Astrocyte of the spinal cord (primary cell): Measurements from ENCODE around the gene C2CD4B.

Source experiments
- DNase-seq: peaks from one replicate; pipeline ENCODE4 v3.0.0; 2011; ENCODE audit warnings: low read depth, low spot score
- H3K4me3 ChIP-seq: 2 replicates; pipeline ENCODE4 v1.5.1; 2011; ENCODE audit warnings: low read depth, mild to moderate bottlenecking, low read length, moderate library complexity
- in situ Hi-C: cut with HindIII; loops from 2 replicates; pipeline ENCODE4 v1.10.0; 2017; ENCODE audit warnings: low sequenced_read_pairs
- TF ChIP-seq, protein P1 (sequence below): IDR thresholded peaks from 2 replicates; pipeline ENCODE4 v1.5.1; 2012; ENCODE audit warnings: low read depth, mild to moderate bottlenecking, low read length, inconsistent platforms

Gene C2CD4B

DNA sequence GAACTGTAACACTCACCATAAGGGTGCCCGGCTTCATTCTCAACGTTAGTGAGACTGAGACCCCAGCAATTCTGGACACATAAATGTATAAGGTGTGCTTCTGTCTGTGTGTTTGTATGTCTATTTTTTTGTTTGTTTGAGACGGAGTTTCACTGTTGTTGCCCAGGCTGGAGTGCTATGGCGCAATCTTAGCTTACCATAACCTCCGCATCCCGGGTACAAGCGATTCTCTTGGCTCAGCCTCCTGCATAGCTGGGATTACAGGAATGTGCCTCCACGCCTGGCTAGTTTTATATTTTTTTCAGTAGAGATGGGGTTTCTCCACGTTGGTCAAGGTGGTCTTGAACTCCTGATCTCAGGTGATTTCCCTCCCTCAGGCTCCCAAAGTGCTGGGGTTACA is 43.3 kb upstream of the C2CD4B start:
- no peak overlapping the region for H3K4me3 ChIP-seq
- in situ Hi-C loops, result no loop called here
- TF ChIP-seq, protein P1, sequence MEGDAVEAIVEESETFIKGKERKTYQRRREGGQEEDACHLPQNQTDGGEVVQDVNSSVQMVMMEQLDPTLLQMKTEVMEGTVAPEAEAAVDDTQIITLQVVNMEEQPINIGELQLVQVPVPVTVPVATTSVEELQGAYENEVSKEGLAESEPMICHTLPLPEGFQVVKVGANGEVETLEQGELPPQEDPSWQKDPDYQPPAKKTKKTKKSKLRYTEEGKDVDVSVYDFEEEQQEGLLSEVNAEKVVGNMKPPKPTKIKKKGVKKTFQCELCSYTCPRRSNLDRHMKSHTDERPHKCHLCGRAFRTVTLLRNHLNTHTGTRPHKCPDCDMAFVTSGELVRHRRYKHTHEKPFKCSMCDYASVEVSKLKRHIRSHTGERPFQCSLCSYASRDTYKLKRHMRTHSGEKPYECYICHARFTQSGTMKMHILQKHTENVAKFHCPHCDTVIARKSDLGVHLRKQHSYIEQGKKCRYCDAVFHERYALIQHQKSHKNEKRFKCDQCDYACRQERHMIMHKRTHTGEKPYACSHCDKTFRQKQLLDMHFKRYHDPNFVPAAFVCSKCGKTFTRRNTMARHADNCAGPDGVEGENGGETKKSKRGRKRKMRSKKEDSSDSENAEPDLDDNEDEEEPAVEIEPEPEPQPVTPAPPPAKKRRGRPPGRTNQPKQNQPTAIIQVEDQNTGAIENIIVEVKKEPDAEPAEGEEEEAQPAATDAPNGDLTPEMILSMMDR, result no peak
- DNase-seq, result no peak

DNA sequence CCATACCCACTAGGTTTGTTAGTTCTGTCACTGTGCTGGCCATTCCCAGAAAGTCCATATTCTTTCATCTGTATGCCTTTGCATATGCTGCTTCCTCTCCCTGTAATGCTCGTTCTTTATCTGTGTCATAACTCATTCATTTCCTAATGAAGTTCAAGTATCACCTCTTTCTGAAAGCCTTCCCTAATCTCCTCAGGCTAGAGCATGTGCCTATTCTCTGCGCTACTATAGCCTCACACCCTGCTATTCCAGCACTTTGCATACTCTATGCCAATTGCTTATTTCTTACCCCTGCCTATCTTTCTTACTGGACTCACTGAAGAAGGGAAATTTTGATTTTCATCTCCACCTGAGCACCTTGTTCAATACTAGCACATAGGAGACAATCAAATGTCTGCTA is 25.6 kb upstream of the C2CD4B start:
- no peak overlapping the region for H3K4me3 ChIP-seq
- in situ Hi-C loops, result no loop called here
- TF ChIP-seq, protein P1, result no peak
- DNase-seq, result no peak

DNA sequence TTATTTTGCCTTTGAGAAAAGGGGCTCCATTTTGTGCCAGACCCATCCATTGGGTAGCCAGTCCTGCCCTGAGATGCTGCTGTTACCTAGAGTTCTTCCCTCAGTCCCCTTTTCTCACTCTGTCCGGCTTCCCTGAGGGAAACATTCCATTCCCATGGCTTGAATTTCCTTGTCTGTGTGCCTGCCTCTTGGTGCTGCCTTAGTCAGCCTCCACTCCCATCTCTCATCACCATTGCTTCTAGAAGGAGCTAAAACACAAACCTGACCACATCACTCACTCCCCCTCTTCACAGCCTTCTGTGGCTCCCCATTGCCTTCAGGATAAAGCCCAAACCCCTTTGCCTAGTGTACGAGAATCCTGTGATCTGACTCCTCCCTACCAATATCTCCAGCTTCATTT is 25.2 kb upstream of the C2CD4B start:
- DNase-seq, result no peak
- H3K4me3 ChIP-seq, result no peak overlapping the region
- TF ChIP-seq, protein P1, result no peak
- in situ Hi-C loops, result no loop called here

DNA sequence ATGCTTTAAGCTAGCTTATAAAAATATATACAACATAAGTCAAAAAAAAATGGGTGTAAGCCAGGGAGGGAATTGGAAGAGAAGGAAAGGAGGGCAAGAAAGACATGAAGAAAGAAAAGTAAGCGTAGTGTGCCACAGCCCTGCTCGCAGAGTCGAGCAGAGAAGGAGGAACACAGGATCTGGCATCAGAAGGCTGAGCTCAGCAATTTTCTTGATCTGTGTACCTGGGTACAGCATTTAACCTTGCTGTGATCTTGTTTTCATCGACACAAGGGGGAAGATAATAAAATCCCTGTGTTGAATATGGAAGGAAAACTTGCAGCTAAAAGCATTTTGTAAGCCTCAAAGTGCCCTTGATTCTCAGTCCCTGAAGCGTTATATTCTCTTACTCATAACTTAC is 23.7 kb upstream of the C2CD4B start:
- in situ Hi-C loops, result no loop called here
- DNase-seq, result no peak
- TF ChIP-seq, protein P1, result no peak
- no peak overlapping the region for H3K4me3 ChIP-seq

DNA sequence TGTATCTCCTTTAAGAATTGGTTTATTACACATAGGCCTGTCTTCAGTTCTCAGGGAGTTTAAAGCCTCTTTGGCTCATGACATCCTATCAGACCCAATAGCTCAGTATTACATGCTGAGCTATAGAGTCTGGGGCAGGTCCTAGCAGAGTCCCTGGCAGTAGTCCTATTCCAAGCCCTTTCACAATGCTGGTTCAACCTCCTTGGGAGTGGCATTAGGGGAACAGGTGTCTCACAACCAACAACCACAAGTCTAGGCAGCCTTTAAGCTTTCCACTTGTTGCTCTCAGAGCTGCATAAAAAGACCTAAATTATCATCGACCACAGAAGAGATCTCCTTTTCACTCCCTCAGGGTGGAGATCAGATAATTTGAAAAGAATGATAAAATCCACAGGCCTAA is 22.8 kb upstream of the C2CD4B start:
- no peak overlapping the region for H3K4me3 ChIP-seq
- no peak for DNase-seq
- in situ Hi-C loops, result no loop called here
- TF ChIP-seq, protein P1, result no peak

DNA sequence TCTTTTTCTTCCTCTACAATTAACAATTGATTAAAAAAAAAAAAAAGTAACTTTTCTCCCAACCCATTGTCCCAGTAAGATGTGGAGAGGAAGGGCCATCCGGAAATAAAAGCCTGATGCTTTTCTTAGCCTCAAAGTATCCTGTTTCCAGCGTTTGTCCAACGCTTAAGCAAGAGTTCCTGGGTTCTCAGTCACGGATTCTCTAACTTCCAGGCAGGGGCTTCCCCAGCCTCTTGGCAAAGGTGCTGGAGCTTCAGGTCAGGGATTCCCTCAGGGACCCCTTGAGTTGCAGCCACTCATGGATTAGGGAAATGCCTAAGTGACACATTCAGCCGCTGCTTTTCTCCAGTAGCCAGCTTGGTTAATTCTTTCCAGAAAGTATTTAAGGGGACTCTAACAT is 22.3 kb upstream of the C2CD4B start:
- in situ Hi-C loops, result no loop called here
- DNase-seq, result no peak
- H3K4me3 ChIP-seq, result no peak overlapping the region
- TF ChIP-seq, protein P1, result no peak

DNA sequence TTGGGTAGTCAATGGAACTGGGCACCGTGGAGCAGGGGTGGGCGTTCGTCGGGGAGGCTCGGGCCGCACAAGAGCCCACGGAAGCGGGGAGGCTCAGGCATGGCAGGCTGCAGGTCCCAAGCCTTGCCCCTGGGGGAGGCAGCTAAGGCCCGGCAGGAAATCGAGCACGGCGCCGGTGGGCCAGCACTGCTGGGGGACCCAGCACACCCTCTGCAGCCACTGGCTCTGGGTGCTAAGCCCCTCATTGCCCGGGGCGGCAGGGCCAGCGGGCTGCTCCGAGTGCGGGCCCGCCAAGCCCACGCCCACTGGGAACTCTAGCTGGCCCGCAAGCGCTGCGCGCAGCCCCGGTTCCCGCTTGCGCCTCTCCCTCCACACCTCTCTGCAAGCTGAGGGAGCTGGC is 21.5 kb upstream of the C2CD4B start:
- TF ChIP-seq, protein P1, result no peak
- in situ Hi-C loops, result no loop called here
- no peak for DNase-seq
- H3K4me3 ChIP-seq, result no peak overlapping the region
